ENCODE results near the gene FURIN.

Gene FURIN

DNA sequence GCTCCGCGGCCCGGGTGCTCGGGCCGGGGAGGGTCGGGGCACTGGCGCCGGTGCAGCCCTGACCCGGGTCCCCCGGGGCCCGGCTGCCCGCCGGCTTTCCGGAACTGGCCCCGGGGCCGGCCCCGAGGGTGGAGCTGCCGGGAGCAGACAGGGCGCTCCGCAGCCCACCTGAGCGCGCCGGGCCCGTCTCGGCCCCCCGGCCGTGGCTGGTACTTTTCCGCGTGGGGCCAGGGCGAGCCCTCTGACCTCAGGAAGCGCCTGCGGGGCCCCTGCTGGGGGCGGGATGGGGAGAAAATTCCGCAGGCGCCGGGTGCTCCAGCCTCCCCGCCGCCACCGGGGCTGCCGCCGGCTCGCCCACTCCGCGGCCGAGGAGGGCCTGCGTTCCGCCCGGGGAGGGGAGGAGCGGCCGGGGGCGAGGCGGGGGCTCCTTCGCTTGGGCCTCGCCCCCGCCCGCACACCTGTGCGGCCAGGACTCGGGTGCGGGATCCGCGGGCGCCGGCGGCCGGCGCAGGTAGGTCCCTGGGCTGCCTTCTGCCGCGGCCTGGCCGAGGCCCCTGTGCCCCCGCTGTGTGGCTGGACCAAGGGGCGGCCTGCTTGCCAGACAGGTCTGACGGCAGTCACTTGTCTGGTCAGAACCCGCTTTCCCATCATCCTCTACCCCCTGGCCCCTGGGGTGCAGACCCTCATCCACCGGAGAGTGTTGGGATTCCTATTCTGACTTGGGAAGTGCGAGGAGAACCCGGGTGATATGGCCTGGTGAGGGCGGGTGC, 3.5 kb downstream of the FURIN start (continued):
- no peak for TF ChIP-seq ZNF580 (tag by site-specific recombination; IDR thresholded peaks at IDR 0.05)
- TF ChIP-seq, protein P1, sequence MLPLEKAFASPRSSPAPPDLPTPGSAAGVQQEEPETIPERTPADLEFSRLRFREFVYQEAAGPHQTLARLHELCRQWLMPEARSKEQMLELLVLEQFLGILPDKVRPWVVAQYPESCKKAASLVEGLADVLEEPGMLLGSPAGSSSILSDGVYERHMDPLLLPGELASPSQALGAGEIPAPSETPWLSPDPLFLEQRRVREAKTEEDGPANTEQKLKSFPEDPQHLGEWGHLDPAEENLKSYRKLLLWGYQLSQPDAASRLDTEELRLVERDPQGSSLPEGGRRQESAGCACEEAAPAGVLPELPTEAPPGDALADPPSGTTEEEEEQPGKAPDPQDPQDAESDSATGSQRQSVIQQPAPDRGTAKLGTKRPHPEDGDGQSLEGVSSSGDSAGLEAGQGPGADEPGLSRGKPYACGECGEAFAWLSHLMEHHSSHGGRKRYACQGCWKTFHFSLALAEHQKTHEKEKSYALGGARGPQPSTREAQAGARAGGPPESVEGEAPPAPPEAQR (tag by site-specific recombination; IDR thresholded peaks at IDR 0.05) = no peak
- no peak for TF ChIP-seq ZNF16 (tag by site-specific recombination; IDR thresholded peaks at IDR 0.05; ENCODE audit: low read depth)
- no peak for TF ChIP-seq ZNF155 (tag by site-specific recombination; IDR thresholded peaks at IDR 0.05)
- no peak for TF ChIP-seq ZNF521 (tag by site-specific recombination; IDR thresholded peaks at IDR 0.05)
- no peak for TF ChIP-seq ZNF211 (tag by site-specific recombination; IDR thresholded peaks at IDR 0.05; ENCODE audit: low read depth)
- no peak for TF ChIP-seq ZNF660 (tag by site-specific recombination; IDR thresholded peaks at IDR 0.05)
- no peak for TF ChIP-seq ZNF37A (tag by site-specific recombination; IDR thresholded peaks at IDR 0.05)
- no peak for TF ChIP-seq ZNF10 (tag by site-specific recombination; IDR thresholded peaks at IDR 0.05)
- no peak for TF ChIP-seq ZNF239 (tag by site-specific recombination; IDR thresholded peaks at IDR 0.05)
- TF ChIP-seq ZNF837 (tag by site-specific recombination; IDR thresholded peaks at IDR 0.05) = no peak
- no peak for TF ChIP-seq ZNF341 (tag by site-specific recombination; IDR thresholded peaks at IDR 0.05; ENCODE audit: low read depth)
- no peak for TF ChIP-seq ZSCAN4 (tag by site-specific recombination; IDR thresholded peaks at IDR 0.05)
- TF ChIP-seq ZNF600 (tag by site-specific recombination; IDR thresholded peaks at IDR 0.05) = peak; percentile 64
- TF ChIP-seq ZBTB8A (tag by site-specific recombination; IDR thresholded peaks at IDR 0.05) = peak; percentile 68
- TF ChIP-seq ZBTB26 (tag by site-specific recombination; optimal IDR thresholded peaks at IDR 0.05) = peak; percentile 25
- TF ChIP-seq ZNF548 (tag by site-specific recombination; IDR thresholded peaks at IDR 0.05) = no peak
- TF ChIP-seq ZNF645 (tag by site-specific recombination; IDR thresholded peaks at IDR 0.05) = no peak
- TF ChIP-seq ZNF114 (tag by site-specific recombination; IDR thresholded peaks at IDR 0.05) = no peak
- TF ChIP-seq ZNF530 (tag by site-specific recombination; IDR thresholded peaks at IDR 0.05; ENCODE audit: low read depth) = no peak
- no peak for TF ChIP-seq ZNF585B (tag by site-specific recombination; IDR thresholded peaks at IDR 0.05)
- TF ChIP-seq MYNN (tag by site-specific recombination; IDR thresholded peaks at IDR 0.05; ENCODE audit: borderline replicate concordance) = no peak
- TF ChIP-seq EGR2 (tag by site-specific recombination; IDR thresholded peaks at IDR 0.05; ENCODE audit: low read depth) = 0 out of 2 replicates have a peak, but pooled peaks have one; percentile 26
- TF ChIP-seq SP3 (tag by site-specific recombination; IDR thresholded peaks at IDR 0.05) = peak; percentile 12
- TF ChIP-seq ZNF335 (tag by site-specific recombination; conservative IDR thresholded peaks at IDR 0.05) = peak; percentile 66
- TF ChIP-seq ZNF670 (tag by site-specific recombination; IDR thresholded peaks at IDR 0.05; ENCODE audit: low read depth) = no peak
- peak; percentile 77 for TF ChIP-seq ZBTB20 (tag by site-specific recombination; IDR thresholded peaks at IDR 0.05)
- no peak for TF ChIP-seq ZNF529 (tag by site-specific recombination; IDR thresholded peaks at IDR 0.05; ENCODE audit: insufficient replicate concordance)
- TF ChIP-seq ZNF610 (tag by site-specific recombination; IDR thresholded peaks at IDR 0.05; ENCODE audit: borderline replicate concordance) = no peak
- TF ChIP-seq ZNF302 (tag by site-specific recombination; IDR thresholded peaks at IDR 0.05; ENCODE audit: low read depth) = no peak
- no peak for TF ChIP-seq ZNF514 (tag by site-specific recombination; IDR thresholded peaks at IDR 0.05)
- TF ChIP-seq ZNF768 (tag by site-specific recombination; IDR thresholded peaks at IDR 0.05) = no peak
- TF ChIP-seq PRDM4 (tag by site-specific recombination; IDR thresholded peaks at IDR 0.05) = no peak
- peak; percentile 52 for TF ChIP-seq ZFHX2 (tag by site-specific recombination; conservative IDR thresholded peaks at IDR 0.05)

Data from HEK293 (cell line).